HG02678 (cell line): ENCODE data around the gene AGER.
"Not testable (repeated sequence)": the region's sequence is repeated elsewhere in the genome, so short reads cannot be mapped to it uniquely, and the experiment has no call there.

Experiments used
- ATAC-seq: cut with Tn5 transposase; IDR thresholded peaks from one replicate; pipeline ENCODE4 v1.9.1; 2021; ENCODE audit warnings: mild to moderate bottlenecking, moderate library complexity; ENCODE audit not compliant: unreplicated experiment

AGER gene

DNA sequence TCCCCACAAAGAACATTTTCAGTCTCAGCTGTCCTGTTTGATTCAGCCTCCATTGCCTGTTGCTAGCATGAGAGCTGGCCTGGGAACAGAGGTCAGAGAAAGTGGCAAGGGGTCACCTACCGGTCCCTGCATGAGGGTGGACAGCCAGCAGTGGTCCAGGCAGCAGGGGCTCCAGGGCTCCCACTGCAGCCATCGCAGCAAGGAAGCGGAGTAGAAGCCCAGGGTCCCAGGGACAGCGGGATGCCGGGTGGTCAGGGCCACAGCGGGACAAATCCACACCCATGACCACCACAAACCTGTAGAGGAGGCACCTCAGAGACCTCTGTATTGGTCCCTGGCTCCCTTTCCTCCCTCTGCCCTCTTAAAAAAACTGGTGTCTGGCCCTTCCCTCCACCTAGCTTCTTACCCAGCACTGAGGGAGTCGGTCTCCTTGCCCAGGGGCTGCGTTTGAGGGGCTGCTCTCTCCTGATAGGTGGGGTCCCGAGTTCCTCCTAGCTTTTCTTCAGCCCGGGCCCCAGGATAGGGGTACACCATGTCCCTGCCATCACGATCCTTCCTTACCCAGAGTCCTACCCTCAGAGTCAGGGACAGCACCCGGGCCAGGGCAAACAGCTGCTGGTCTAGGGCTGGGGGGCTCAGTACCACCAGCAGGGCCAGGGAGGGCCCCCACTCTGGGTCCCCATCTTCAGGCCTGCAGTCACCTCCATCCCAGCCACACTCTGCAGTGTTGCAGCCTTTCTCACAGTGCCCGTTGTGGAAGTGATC lies 16.8 kb upstream of the AGER start:
- no peak for ATAC-seq

DNA sequence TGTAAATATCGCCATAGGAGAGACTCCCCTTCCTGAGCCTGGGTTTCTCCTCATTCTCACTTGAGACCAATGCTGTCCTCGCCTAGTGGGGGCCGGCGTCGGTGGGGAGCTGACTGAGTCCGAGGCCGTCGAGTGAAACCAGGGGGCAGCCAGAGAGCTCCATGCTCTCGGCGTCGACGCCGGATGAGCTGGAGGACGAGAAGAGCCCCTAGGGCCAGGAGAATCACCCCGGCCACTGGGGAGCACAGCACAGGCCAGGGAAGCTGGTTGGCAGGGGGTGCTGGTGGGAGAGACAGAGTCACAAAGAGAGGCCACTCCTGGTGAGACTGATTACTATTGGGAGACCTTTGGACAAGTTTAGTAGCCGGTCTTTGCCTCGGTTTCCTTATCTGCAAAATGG lies 14.8 kb upstream of the AGER start:
- ATAC-seq, result no peak

DNA sequence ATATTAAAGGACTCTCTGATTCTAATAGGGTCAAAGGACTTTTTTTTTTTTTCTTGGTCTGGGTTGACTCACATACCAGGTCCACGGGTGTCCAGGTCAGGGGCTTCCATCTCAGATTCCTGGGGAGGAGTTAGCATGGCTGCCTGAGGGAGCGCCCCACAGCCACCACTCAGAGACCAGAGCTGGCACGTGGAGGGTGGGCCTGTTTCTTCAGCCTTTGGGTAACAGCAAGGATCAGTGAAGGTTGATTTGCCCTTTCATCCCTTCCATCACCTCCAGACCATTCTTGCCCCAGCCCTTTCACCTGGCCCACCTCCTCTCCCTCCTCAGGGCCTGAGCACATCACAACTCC lies 14.3 kb upstream of the AGER start:
- no peak for ATAC-seq

DNA sequence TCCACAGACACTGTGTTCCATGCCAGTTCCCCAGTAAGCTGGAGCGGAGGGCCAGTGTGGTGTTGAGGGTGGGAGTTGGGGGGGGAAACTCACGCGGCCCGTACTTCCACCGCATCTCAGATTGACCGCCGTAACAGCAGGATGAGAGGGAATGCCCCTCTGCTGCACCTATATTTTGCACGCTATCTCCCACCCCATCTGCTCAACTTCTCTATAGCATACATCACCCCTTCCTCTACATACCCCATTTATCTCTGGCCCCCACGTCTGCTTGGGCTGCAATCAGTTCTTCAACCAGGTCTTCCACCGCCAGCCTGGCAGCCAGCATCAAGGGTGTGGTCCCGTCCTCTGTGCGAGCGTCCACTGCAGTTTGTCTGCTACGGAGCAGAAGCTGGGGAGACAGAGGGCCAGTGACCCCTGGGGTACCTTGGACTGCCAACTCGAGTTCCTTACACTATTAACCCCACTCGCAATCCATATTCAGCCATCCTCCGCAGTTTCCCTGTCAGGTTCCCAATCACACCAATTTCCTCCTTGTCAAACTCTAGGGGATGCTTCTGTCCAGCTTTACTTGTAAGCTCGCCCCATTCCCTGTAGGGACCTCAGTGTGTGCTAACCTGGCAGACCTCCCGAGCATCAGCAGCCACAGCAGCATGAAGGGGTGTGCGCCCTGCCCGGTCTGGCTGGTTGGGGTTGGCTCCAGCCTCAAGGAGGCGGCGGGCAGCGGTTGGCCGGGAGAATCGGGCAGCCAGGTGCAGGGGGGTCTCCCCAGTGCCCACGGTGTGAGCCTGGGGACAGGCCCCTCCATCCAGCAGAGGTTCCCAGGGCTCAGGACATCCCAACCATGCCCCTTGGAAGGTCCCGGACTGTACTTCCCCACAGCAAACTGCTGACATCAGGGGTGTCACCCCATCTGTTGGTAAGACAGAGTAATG lies 12.9 kb upstream of the AGER start:
- ATAC-seq, result no peak

DNA sequence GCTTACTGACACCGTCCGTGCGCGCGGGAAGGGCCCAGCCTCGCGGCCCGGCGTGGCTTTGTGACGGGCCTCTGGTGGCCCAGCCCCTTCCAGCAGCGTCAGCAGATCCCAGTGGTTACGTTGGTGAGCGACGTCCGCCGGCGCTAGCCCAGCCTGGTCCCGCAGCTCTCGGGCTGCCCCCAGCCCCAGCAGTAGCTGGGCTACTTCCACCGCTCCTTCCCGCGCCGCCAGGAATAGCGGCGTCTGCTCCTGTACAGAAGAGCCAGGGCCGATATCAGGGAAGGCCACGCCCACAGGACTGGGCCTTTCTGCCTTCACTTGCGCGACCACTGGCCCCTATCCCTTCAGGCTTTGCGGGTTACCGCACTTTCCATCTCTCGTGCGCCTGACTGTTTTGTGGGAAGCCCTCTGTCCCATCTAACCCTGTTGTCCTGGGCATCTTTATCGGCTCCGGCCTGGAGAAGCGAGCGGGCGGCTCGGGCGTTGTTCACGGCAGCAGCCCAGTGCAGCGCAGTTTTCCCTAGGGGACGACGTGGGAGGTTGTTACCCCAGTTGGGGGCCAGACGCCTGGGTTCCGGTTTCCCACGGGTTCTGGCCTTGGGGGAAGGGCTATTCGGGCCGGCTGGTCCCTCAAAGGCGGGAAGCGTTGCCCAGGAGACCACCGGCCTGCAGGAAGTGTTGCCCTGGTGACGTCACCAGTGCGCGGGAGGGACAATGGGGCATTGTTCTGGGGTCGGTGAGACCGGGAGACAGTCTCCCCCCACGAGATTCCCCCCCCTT lies 12.0 kb upstream of the AGER start:
- peak; percentile 80 for ATAC-seq

DNA sequence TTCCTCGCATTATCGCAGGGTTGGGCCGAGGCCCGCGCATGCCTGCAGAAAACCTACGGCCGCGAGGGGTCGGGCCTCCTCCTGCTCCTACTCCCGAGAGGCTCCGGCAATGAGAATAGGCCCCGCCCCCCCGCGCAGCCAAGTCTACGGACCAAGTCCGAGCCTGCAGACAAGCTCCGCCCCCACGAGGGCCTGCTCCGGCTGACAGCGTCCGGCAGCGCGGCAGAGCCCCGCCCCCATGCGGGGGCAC lies 11.5 kb upstream of the AGER start:
- ATAC-seq, result peak; percentile 80

DNA sequence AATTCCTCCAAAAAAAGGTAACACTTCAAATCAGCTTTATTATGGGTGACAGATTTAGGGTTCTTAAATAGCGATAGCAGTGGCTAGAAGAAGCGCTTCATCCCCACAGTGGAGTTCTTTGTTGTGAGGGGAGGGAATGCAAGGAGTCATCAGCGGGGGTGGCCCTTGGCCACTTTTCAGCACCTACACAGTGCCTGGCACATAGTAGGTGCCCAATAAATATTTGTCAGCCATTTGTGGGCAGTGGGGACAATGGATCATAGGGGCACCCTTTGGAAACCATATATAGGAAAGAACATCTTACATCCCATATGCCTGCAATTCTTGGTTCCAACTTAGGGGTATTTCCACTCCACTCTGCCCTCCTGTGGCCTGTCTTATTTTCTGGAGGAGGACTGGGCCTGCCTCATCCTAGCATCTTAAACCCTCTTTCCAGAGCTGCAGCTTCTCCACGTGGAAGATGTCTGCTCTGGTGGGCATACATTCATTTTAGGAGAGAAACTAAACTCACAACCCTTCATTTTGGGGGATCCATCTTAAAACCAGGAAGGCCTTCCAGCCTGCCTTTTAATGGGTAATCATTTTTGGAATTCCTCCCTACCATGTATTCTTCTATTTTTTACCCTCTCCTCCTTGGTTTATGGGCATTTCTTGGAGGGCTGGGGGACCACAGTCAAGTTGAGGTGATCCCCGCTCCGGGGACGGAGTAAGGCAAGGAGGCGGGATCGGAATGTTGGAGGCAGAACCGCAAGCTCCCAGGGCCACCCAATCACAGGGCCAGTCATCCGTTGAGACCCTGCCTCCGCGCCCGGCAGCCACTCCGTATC lies 11.0 kb upstream of the AGER start:
- no peak for ATAC-seq

DNA sequence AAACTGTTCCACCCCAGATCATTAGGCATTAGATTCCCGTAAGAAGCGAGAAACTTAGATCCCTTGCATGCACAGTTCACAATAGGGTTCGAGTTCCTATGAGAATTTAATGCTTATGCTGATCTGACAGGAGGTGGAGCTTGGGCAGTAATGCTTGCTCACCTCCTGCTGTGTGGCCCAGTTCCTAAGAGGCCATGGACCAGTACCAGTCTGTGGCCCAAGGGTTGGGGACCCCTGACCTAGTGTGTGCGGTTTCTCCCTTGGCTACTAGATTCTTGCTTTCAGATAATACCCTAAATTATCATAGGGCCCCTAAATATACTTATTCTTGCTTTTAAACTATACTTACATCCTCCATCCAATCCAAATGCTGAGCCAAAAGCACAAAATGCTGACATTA lies 10.3 kb upstream of the AGER start:
- ATAC-seq, result no peak

DNA sequence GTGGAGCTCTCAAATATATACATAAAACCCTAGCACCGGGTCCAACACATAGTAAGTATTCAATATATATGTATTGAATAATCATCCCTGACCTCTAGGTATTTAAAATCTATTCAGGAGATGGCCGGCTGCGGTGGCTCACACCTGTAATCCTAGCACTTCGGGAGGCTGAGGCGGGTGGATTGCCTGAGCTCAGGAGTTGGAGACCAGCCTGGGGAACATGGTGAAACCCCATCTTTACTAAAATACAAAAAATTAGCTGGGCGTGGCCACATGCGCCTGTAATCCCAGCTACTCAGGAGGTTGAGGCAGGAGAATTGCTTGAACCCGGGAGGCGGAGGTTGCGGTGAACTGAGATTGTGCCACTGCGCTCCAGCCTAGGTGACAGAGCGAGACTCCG lies 9.0 kb upstream of the AGER start:
- not testable (repeated sequence) for ATAC-seq

DNA sequence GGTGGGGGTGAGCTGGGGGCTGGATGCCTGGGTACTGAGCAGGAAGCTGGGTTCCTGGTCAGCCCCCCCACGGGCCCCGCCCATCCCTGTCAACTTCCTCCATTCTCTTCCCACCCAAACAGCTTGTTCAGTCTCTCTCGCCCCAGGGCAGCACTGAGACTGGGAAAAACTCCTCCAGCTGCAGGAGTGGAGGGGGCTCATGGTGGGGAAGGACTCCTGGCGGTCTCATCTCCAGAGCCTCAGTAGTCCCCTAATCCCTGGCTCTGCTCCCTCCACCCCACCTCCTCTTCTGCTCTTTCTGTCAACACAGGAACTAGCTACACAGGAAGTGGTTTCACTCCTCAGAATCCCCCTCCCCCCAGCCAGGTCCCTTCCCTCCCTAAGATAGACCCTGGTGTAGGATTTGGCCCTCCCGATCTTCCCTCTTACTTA lies 8.6 kb upstream of the AGER start, which contains the start of gene GPSM3:
Gene GPSM3, minus strand, starts transcription at position 36 of the 432 bp plus-strand sequence. CDS start 130 bp downstream, outside the sequence.
- no peak for ATAC-seq

DNA sequence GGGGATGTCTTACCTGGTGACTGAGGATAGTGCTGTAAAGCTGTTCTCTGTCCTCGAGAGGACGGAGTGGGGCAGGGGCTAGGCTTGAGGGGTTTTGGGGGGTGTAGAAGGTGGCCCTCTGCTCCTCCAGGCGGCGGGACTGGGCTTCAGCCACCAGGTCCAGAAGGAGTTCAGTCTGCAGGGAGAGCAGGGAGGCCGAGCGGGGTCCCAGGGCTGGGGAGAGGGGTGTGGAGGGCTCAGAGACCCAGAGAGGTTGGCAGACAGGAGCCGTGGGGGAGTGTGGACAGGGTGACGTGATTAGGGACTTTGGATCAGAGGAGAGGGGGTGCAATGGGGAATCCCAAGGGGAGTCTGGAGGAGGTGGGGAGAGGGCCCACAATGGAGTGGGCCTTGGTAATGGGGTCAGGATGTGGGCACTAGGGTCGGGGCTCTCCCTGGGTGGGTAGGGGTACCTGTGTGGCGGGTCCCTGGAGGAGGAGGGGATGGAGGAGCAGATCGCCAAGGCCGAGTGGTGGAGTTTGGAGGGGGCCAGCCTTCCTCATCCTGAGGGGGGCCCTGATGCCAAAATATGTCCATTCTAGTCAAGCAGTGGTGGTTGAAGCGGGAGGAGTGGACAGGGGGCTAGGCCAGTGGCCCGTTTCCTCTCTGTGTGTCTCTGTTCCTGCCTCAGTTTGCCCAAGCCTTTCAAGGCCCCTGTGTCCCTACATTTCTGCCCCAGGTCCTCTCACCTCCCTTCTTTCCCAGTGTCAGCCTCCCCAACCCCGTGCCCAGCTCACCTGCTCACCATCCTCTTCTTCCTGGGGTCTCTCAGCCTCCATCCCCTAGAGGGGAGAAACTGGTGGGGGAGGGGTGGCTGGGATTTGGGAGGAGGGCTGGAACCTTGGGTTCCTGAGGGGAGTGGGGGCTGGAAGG lies 7.9 kb upstream of the AGER start:
- no peak for ATAC-seq

DNA sequence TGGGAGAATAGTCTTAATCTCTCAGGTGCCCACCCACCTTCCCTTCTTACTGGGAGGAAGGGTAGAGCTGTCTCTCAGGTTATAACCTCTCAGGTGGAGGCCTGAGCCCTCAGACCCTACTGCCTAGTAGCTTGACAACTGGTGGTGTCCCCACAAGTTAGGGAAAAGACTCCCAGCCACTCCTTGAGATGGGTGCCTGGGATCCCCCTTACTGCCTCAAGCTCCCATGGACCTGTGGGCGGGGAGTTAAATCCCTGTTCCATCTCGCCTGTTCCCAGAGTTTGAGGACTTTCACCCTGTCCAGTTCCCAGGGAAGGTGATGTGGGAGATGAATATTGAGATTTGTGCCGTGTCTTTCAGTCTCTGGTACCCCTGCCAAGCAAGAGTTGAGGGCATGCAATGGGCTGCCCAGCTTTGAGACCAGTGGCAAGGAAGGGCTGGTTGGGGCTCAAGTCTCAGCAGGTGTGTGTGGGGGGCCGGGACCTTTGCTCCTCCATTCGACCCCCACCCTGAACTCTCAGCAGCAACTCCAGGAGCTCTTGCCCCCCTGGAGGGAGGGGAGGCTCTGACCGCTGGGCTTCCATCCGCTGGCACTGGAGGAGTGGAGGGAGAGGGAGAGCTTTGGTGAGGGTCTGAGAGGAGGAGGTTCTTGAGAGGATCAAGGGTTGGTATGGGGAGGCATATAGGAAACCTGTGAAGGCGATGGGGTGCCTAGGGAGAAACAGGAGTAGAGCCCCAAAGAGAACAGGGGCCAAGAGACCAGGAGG lies 7.0 kb upstream of the AGER start:
- no peak for ATAC-seq

DNA sequence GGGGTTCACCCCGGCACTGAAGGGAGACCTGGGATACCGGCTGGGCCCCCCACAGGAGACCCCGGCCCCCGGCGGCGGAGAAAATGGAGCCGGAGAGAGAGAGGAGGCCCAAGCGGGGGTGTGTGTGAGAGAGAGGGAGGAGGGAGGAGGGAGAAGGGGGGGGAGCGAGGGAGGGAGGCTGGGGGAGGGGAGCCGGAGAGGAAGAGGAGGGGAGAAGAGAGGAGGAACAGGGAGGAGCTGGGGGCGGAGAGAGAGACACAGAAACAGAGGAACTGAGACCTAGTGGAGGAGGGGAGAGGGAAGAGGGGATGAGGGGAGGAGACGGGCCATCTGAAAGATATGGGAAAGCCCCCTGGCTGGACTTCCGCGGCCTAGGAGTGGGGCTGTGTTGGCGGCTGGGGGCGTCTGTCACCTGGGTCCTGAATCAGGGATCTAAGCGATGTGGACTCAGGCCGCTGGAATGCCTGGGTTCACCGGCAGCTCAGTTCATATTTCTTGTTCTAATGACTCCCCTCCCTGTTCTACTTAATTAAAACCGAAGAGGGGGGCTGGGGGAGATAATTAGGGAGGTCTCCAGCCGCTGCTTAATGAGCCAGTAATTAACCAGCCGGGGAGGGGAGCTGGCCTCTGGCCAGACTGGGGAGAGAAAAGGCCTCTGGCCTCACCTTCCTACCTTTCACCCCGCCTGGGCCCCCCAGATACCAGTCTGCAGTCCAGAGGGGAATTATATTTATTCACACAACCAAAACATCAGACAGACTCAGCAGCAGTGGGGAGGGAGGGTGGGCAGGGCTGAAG lies 6.2 kb upstream of the AGER start, which contains the start of gene PBX2:
Gene PBX2, minus strand, starts transcription at position 149 of the 798 bp plus-strand sequence. CDS start 287 bp downstream, outside the sequence.
- peak; percentile 73 for ATAC-seq

DNA sequence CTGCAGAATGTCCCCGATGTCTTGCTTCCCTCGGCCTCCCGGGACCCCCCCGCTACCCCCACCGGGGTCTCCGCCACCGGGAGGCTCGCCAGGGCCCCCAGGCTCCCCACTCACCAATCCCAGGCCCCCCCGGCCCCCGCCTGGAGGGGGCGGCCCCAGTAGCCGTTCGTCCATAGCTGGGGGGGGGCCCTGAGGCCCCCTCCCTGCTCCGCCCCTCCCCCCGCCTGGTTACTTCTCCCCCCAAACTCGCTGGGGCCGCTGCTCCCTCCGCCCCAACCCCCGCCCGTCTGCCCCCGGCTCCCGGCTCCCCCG lies 5.6 kb upstream of the AGER start:
- no peak for ATAC-seq

DNA sequence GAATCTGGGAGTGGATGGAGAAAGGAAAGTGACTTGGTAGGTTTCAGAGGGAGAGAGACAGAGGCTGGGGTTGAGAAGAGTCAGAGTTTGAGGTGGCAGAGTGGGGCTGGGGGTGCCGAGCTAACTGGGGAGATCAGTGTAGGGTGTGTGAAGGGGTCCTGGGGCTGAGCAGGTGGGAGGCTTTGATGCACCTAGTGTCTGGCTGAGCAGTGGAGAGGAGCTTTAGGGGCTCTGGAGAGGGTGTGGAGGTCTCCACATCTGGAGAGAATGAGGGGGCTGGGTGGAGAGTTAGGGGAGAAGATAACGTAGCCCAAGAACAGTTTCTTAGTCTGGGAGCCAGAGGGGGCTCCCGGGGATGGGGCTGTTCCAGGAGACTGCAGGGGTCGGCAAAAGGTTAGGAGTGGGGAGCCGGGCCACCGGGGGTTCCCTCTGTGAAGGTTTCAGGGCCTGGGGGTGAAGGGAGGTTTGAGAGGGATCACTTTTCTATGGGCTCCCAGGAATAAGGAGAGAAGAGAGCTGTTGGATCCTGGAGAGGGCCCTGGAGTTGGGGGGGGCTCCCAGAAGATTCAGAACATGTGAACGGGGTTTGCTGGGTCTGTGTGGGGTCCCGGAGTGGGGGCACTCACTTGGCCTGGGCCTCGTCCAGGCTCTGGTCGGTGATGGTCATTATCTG lies 5.2 kb upstream of the AGER start:
- no peak for ATAC-seq

DNA sequence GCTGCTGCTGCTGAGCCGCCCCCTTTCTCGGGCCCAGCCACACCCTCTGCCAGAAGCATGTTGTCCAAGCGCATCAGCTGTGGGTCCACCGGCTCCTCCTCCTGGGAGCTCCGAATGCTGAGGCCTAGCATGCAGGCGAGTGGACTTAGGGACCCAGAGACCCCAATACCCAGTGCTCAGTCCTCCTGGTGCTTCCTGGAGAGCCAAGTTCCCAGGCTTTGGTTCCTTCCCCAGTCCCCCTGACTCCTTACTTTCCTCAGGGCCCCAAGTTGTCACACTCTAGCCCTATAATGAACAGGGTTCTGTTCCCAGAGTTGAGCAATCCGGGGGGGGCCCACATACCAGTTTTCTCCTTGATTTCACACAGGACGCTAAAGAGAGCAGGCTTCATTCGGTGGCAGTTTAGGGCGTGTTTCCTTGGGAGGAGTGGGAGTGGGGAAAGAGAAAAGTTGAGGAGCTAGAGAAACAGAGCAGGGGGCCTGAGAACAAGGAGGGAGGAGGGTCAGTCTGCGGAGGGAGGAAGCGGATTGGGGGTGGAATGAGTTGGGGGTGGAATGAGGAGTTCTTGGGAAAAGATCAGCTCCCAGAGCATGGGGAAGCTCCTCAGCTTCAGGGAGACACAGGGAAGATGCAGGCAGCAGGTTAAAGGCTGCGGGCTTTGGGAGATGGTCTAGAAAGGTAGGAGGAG lies 4.5 kb upstream of the AGER start:
- no peak for ATAC-seq
